Measurements from ENCODE around the gene SLC22A23.

GRCh38 chr6:3235486-3235885 lies 221.4 kb downstream of the SLC22A23 start:
- no peak for TF ChIP-seq CTCF (conservative IDR thresholded peaks at IDR 0.05)
- TF ChIP-seq ZFX (IDR thresholded peaks at IDR 0.05), result no peak

Measured in C4-2B (cell line).